Tibial nerve (tissue), 3 donors: ENCODE data around the gene UBL5.

Experiments used
- CTCF ChIP-seq, 5 experiments: fragments of 200-600 bp in 3 of 5; fragments of 450-650 bp in 2 of 5; sonication (generic) in 3 of 5; IDR thresholded peaks; one replicate each; pipeline ENCODE4 v1.5.1; 2016 to 2019; ENCODE audit warnings: antibody characterized with exemption in 5 of 5, mild to moderate bottlenecking in 3 of 5, moderate library complexity in 2 of 5
- POLR2A ChIP-seq, 2 donors: fragments of 450-650 bp; IDR thresholded peaks; one replicate each; pipeline ENCODE4 v1.6.1; 2017; ENCODE audit warnings: antibody characterized with exemption in 2 of 2, mild to moderate bottlenecking in 2 of 2, moderate library complexity in 2 of 2

DNA sequence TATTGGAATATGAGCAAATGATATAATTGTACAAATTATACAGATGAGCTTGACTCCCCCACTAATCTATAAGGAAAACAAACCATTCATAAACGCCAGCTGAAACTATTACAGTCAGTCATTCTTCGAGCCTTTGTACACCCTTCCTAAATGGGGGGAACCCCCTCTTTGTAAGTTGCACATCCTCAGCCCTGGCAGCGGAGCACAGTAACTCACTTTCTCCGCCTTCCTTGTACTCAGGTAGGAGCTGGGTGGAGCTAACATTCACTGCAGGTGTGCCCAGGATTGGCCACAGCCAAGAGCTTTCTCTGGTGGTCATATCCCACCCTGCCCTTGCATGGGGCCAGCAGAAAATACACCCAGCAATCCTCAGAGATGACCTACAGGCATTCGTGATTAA, 36.0 kb downstream of the UBL5 start:
- no peak for TF ChIP-seq POLR2A (IDR thresholded peaks at IDR 0.05)
- TF ChIP-seq CTCF (IDR thresholded peaks at IDR 0.05), result no peak
